Activated CD4-positive, alpha-beta T cell treated with anti-CD3 and anti-CD28 coated beads for 1 hour (primary cell): ENCODE data around the gene LURAP1L.
"Not testable (repeated sequence)": the region's sequence is repeated elsewhere in the genome, so short reads cannot be mapped to it uniquely, and the experiment has no call there.

Experiments
- DNase-seq: peaks from one replicate; pipeline ENCODE4 v3.0.0-alpha.2; 2020

The LURAP1L gene

GRCh38 chr9:12862611-12863410 is 88.0 kb downstream of the LURAP1L start:
- DNase-seq: no peak

- DNase-seq: no peak
Observed at GRCh38 chr9:12863618-12864017, 88.8 kb downstream of the LURAP1L start.

- DNase-seq: not testable (repeated sequence)
Observed at GRCh38 chr9:12865380-12865779, 90.6 kb downstream of the LURAP1L start.
